Measurements from ENCODE around the gene KIF3B. TPM values are rescaled to one million over a fixed set of nuclear protein-coding genes. Genes with fewer than 3 reads are reported as not detected.
"Not testable (repeated sequence)": the region's sequence is repeated elsewhere in the genome, so short reads cannot be mapped to it uniquely, and the experiment has no call there.

Gene KIF3B
- total RNA-seq, 1 donor from 2014 or later, result 37.0 TPM

DNA sequence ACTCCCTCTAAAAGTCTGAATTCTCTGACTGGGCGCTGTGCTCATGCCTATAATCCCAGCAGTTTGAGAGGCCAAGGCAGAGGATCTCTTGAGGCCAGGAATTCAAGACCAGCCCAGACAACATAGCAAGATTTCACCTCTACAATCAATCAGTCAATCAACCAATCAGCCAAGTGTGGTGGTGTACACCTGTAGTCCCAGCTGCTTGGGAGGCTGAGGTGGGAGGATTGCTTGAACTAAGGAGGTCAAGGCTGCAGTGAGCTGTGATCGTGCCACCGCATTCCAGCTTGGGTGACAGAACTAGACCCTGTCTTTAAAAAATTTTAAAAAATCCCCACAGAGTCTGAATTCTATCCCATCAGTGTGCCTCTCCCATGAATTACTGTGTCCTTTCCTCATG, 37.9 kb downstream of the KIF3B start:
- no peaks in the 10 kb centered on the region for H3K27me3 ChIP-seq (ENCODE audit: control insufficient read depth, insufficient read depth, low read length)
- TF ChIP-seq, protein P1, sequence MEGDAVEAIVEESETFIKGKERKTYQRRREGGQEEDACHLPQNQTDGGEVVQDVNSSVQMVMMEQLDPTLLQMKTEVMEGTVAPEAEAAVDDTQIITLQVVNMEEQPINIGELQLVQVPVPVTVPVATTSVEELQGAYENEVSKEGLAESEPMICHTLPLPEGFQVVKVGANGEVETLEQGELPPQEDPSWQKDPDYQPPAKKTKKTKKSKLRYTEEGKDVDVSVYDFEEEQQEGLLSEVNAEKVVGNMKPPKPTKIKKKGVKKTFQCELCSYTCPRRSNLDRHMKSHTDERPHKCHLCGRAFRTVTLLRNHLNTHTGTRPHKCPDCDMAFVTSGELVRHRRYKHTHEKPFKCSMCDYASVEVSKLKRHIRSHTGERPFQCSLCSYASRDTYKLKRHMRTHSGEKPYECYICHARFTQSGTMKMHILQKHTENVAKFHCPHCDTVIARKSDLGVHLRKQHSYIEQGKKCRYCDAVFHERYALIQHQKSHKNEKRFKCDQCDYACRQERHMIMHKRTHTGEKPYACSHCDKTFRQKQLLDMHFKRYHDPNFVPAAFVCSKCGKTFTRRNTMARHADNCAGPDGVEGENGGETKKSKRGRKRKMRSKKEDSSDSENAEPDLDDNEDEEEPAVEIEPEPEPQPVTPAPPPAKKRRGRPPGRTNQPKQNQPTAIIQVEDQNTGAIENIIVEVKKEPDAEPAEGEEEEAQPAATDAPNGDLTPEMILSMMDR (IDR thresholded peaks at IDR 0.05; ENCODE audit: insufficient read depth, low read length, poor library complexity, severe bottlenecking), result no peak

DNA sequence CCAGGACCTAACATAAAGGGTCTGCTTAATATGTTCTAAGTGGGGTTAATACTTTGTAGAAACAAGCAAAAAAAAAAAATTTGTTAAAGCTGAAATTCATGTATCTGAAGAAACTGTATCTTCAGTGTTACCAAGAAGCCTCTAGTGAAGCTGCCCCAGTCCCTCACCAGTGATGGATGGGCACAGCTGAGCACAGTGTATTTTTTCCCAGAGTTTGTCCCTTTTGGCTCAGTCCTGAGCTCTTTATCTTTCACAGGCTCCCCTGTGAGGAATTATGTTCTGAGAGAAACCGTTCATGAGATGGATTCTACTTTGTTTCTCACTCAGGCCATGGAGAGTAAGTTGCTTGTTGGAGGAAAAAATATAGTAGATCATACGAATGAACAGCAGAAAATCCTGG, 38.4 kb downstream of the KIF3B start:
- Histone ChIP-seq H3K36me3 (ENCODE audit: control insufficient read depth, insufficient read depth, low read length) (peaks cover 2% of the 10 kb centered on the region), H3K4me3 (ENCODE audit: low read depth, low read length) (no peak overlapping the region), H3K27me3 (ENCODE audit: control insufficient read depth, insufficient read depth, low read length) (no peaks in the 10 kb centered on the region)
- no peak for DNase-seq (ENCODE audit: low read depth)
- TF ChIP-seq, protein P1 (IDR thresholded peaks at IDR 0.05; ENCODE audit: insufficient read depth, low read length, poor library complexity, severe bottlenecking), result no peak

More for the DNA sequence above, 37.9 kb downstream of the KIF3B start:
- Histone ChIP-seq H3K36me3 (ENCODE audit: control insufficient read depth, insufficient read depth, low read length) (peaks cover 2% of the 10 kb centered on the region), H3K4me3 (ENCODE audit: low read depth, low read length) (no peak overlapping the region)
- DNase-seq (ENCODE audit: low read depth), result no peak

GRCh38 chr20:32316667-32317066, 39.2 kb downstream of the KIF3B start:
- Histone ChIP-seq H3K4me3 (ENCODE audit: low read depth, low read length) (no peak overlapping the region), H3K36me3 (ENCODE audit: control insufficient read depth, insufficient read depth, low read length) (no peaks in the 10 kb centered on the region), H3K27me3 (ENCODE audit: control insufficient read depth, insufficient read depth, low read length) (no peaks in the 10 kb centered on the region)
- TF ChIP-seq, protein P1 (IDR thresholded peaks at IDR 0.05; ENCODE audit: insufficient read depth, low read length, poor library complexity, severe bottlenecking), result no peak
- DNase-seq (ENCODE audit: low read depth), result no peak

DNA sequence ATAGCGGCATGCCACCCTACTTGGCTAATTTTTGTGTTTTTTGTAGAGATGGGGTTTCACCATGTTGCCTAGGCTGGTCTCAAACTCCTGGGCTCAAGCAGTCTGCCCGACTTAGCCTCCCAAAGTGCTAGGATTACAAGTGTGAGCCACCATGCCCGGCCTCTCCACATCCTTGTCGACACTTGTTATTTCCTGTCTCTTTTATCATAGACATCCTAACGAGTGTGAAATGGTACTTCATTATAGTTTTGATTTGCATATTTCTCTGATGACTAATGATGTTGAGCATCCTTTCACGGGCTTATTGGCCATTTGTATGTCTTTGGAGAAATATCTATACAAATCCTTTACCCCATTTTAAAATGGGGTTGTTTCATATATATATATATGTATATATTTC, 41.6 kb downstream of the KIF3B start:
- Histone ChIP-seq H3K36me3 (ENCODE audit: control insufficient read depth, insufficient read depth, low read length) (no peaks in the 10 kb centered on the region), H3K27me3 (ENCODE audit: control insufficient read depth, insufficient read depth, low read length) (no peaks in the 10 kb centered on the region), H3K4me3 (ENCODE audit: low read depth, low read length) (no peak overlapping the region)
- DNase-seq (ENCODE audit: low read depth), result no peak
- TF ChIP-seq, protein P1 (IDR thresholded peaks at IDR 0.05; ENCODE audit: insufficient read depth, low read length, poor library complexity, severe bottlenecking), result no peak

GRCh38 chr20:32320305-32320704, 42.9 kb downstream of the KIF3B start:
- no peak for DNase-seq (ENCODE audit: low read depth)
- TF ChIP-seq, protein P1 (IDR thresholded peaks at IDR 0.05; ENCODE audit: insufficient read depth, low read length, poor library complexity, severe bottlenecking), result no peak
- H3K27me3 ChIP-seq (ENCODE audit: control insufficient read depth, insufficient read depth, low read length), result no peaks in the 10 kb centered on the region
- no peaks in the 10 kb centered on the region for H3K36me3 ChIP-seq (ENCODE audit: control insufficient read depth, insufficient read depth, low read length)
- H3K4me3 ChIP-seq (ENCODE audit: low read depth, low read length), result no peak overlapping the region

- no peak for DNase-seq (ENCODE audit: low read depth)
- TF ChIP-seq, protein P1 (IDR thresholded peaks at IDR 0.05; ENCODE audit: insufficient read depth, low read length, poor library complexity, severe bottlenecking), result no peak
- Histone ChIP-seq H3K4me3 (ENCODE audit: low read depth, low read length) (no peak overlapping the region), H3K27me3 (ENCODE audit: control insufficient read depth, insufficient read depth, low read length) (no peaks in the 10 kb centered on the region), H3K36me3 (ENCODE audit: control insufficient read depth, insufficient read depth, low read length) (no peaks in the 10 kb centered on the region)
These were observed 43.9 kb downstream of the KIF3B start for GRCh38 chr20:32321390-32321789.

DNA sequence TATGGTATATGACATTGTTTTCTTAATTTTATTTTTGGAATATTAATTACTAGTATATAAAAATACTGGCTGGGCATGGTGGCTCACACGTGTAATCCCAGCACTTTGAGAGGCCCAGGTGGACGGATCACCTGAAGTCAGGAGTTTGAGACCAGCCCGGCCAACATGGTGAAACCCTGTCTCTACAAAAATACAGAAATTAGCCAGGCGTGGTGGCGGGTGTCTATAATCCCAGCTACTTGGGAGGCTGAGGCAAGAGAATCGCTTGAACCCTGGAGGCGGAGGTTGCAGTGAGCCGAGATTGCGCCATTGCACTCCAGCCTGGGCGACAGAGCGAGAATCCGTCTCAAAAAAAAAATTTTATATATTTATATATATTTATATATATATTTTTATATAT, 44.8 kb downstream of the KIF3B start:
- not testable (repeated sequence) for H3K36me3 ChIP-seq (ENCODE audit: control insufficient read depth, insufficient read depth, low read length); H3K27me3 ChIP-seq (ENCODE audit: control insufficient read depth, insufficient read depth, low read length); H3K4me3 ChIP-seq (ENCODE audit: low read depth, low read length); DNase-seq (ENCODE audit: low read depth)

DNA sequence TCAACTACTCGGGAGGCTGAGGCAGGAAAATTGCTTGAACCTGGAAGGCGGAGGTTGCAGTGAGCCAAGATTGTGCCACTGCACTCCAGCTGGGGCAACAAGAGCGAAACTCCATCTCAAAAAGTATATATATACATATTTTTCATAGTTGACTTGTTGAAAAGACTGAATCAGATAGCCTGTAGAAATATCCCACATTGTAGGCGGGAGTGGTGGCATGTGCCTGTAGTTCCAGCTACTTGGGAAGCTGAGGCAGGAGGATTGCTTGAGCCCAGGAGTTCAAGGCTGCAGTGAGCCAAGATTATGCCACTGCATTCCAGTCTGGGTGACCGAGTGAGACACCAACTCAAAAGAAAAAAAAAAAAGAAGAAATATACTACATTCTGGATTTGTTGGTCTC, 46.3 kb downstream of the KIF3B start:
- DNase-seq (ENCODE audit: low read depth); H3K27me3 ChIP-seq (ENCODE audit: control insufficient read depth, insufficient read depth, low read length); H3K36me3 ChIP-seq (ENCODE audit: control insufficient read depth, insufficient read depth, low read length); H3K4me3 ChIP-seq (ENCODE audit: low read depth, low read length): not testable (repeated sequence)

All from kidney epithelial cell (primary cell).